ENCODE results near the gene DEFB114.
"Not testable (repeated sequence)": the region's sequence is repeated elsewhere in the genome, so short reads cannot be mapped to it uniquely, and the experiment has no call there.

DEFB114 gene

GRCh38 chr6:49964064-49964463 lies at the start of gene DEFB114:
Gene DEFB114 (minus strand): TSS chr6:49964164. CDS start chr6:49964105, 59 bp downstream.
- DNase-seq (ENCODE audit: low spot score): no peak

DNA sequence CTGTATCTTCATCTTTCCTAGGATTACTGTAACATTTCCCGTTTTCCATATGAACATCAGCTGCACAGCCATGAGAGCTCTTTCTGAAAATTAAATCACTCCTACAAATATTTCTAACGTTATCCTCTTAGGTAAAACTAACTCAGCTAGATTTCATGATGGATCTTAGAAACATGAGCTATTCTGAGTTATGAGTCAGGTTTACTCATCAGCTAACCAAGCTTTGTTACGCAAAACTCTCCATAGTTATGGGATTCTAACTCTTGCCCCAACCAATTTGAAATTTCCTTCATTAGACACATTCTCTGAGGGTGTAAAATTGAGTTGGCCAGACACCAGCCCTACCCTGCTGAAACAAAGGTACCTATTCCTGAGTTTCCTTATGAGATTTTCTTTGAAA lies 43.9 kb upstream of the DEFB114 start:
- no peak for DNase-seq (ENCODE audit: low spot score)

GRCh38 chr6:50003139-50003538 lies 39.2 kb upstream of the DEFB114 start:
- DNase-seq (ENCODE audit: low spot score): no peak

- no peak for DNase-seq (ENCODE audit: low spot score)
These were observed 31.3 kb upstream of the DEFB114 start for GRCh38 chr6:49995278-49995677.

GRCh38 chr6:49988900-49989299 lies 24.9 kb upstream of the DEFB114 start:
- DNase-seq (ENCODE audit: low spot score): no peak

DNA sequence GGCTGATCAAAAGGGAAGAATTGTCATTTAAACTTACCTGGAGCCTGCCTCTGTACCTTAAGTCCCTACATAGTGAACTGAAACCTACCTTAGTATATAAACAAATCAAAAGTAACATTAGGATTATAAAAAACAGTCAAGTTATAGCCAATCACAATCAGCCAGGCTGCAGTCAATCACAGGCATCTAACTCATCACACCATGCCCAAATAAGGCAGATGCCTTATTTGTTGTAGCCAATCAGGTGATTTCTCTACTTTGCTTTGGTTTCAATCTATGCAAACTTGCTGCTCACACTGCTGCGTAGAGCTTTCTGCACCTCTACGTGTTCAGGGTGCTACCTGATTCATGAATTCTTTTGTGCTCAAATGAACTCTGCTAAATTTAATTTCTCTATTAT lies 23.8 kb upstream of the DEFB114 start:
- no peak for DNase-seq (ENCODE audit: low spot score)

- no peak for DNase-seq (ENCODE audit: low spot score)
These were observed 22.6 kb upstream of the DEFB114 start for GRCh38 chr6:49986551-49986950.

DNA sequence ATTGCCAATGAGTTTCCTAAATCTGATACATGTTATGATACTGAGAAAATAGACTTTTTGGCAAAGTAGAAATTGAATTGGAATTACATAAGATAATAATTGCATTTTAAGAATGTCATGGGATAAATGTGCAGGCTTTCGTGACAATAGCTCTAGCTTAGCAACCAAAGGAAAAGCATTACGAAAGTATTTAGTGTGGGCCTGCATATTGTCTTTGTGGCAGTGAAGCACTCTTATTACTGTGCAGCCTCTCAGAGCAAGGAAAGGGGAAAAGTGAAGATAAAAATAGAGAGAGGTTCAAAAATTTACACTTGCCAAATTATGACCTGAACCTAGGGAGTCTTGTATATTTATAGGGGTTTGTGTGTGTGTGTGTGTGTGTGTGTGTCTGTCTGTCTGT lies 18.1 kb upstream of the DEFB114 start:
- no peak for DNase-seq (ENCODE audit: low spot score)

- no peak for DNase-seq (ENCODE audit: low spot score)
These were observed 16.9 kb upstream of the DEFB114 start for GRCh38 chr6:49980898-49981297.

GRCh38 chr6:49979584-49979983 lies 15.6 kb upstream of the DEFB114 start:
- DNase-seq (ENCODE audit: low spot score): no peak

- no peak for DNase-seq (ENCODE audit: low spot score)
These were observed 14.6 kb upstream of the DEFB114 start for GRCh38 chr6:49978332-49979226.

DNA sequence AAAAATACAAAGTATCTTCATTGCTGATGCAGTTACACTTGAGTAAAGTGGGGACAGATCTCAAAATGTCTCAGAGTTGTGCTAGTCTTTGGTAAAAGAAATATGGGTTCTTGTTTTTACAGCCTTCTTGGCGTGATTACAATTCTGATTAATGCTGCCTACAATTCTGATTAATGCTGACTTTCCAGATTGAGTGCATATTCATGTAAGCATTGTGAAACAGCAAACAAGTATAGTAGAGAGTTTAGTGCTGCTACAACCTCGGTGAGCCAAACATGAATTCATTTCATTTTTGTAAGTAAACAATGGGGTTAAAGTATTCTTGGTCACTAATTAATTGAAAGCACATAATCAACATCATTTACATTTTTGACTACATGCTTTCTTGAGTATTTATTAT lies 5.6 kb upstream of the DEFB114 start, which contains the start of gene DEFB113:
TSS of gene DEFB113 (minus strand) at position 21 of the 400 bp plus-strand sequence. CDS start at position 21, 0 bp downstream.
- no peak for DNase-seq (ENCODE audit: low spot score)

DNA sequence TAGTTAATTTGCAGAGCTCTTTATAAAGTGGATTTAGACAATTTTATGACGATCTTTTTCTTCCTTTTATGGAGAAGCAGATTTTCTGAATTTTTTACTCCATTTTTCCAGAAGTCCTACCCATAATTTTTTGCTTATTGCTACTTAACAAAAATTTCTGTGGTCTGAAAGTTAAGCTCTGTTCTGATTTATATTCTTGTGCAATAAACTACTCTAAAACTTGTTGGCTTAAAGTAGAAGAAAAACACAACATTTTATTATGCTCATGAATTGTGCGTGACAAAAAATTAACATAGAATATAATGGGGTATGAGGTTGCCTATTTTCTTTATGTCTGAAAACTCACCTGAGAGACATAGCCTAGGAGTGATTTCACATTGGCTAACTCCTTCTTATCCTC lies 2.9 kb upstream of the DEFB114 start:
- DNase-seq (ENCODE audit: low spot score): no peak

GRCh38 chr6:49966334-49966733 lies 2.4 kb upstream of the DEFB114 start:
- no peak for DNase-seq (ENCODE audit: low spot score)

GRCh38 chr6:49958180-49958579 lies 5.8 kb downstream of the DEFB114 start:
- no peak for DNase-seq (ENCODE audit: low spot score)

DNA sequence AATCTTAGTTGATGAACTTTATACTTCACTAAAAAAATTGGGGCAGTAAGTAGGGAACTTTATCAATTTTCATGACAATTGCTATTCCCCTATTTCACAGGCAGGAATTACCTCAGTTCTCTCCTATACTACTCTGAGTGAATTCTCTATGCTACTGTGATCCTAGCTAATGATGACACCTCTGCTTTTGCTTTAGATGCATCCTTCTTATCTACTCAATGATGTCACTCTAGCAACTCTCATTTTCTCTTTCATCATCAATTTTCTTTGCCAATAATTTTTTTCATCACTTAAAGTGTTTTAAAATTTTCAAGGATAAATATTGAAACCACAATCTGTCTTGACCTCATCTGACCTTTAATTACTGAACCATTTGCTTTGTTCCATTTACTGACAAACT lies 8.1 kb downstream of the DEFB114 start:
- DNase-seq (ENCODE audit: low spot score): no peak

GRCh38 chr6:49951926-49952325 lies 12.0 kb downstream of the DEFB114 start:
- no peak for DNase-seq (ENCODE audit: low spot score)

GRCh38 chr6:49950415-49950751 lies 13.6 kb downstream of the DEFB114 start:
- DNase-seq (ENCODE audit: low spot score): no peak

GRCh38 chr6:49949062-49949461 lies 14.9 kb downstream of the DEFB114 start:
- DNase-seq (ENCODE audit: low spot score): no peak

- no peak for DNase-seq (ENCODE audit: low spot score)
These were observed 17.1 kb downstream of the DEFB114 start for GRCh38 chr6:49946835-49947234.

- not testable (repeated sequence) for DNase-seq (ENCODE audit: low spot score)
These were observed 19.9 kb downstream of the DEFB114 start for GRCh38 chr6:49944068-49944467.

GRCh38 chr6:49939993-49940498 lies 23.9 kb downstream of the DEFB114 start:
- no peak for DNase-seq (ENCODE audit: low spot score)

GRCh38 chr6:49937811-49938210 lies 26.2 kb downstream of the DEFB114 start:
- DNase-seq (ENCODE audit: low spot score): no peak

DNA sequence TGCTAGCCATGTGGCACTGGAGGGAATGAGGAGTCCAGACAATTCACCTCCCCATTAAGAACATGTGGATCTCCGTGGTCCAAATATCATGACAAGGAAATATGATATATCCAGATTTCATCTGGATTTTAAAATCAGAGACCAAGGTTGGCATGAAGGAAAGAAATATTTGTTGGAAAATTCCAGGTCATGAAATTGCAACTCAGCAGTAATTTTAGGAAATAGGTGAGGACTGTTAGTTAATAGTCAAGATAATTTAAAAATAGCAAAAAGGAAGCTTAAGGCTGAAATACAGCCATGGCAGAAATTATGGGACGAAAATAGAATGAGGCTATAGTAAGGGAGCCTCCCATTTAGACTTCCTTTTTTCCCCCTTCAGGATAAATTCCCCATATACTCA lies 26.9 kb downstream of the DEFB114 start:
- no peak for DNase-seq (ENCODE audit: low spot score)

Data from CD4-positive, alpha-beta T cell treated with Interleukin-15 for 4 hours (primary cell).